Coronary artery (tissue), 2 donors: ENCODE measurements around the gene SEC31B.

Experiments used
- DNase-seq: peaks from one replicate; pipeline ENCODE4 v3.0.0-alpha.2; 2017; ENCODE audit warnings: low spot score
- H3K27ac ChIP-seq, 2 donors: fragments of 200-600 bp; sonication (generic); one replicate each; pipeline ENCODE4 v1.5.1; 2016 to 2019
- H3K4me3 ChIP-seq: fragments of 200-600 bp; sonication (generic); 2 replicates; pipeline ENCODE4 v1.5.1; 2016; ENCODE audit warnings: mild to moderate bottlenecking, moderate library complexity
- TF ChIP-seq, protein P1 (sequence below): fragments of 200-600 bp; sonication (generic); IDR thresholded peaks from one replicate; pipeline ENCODE4 v1.5.1; 2019; ENCODE audit warnings: antibody characterized with exemption

The SEC31B gene

DNA sequence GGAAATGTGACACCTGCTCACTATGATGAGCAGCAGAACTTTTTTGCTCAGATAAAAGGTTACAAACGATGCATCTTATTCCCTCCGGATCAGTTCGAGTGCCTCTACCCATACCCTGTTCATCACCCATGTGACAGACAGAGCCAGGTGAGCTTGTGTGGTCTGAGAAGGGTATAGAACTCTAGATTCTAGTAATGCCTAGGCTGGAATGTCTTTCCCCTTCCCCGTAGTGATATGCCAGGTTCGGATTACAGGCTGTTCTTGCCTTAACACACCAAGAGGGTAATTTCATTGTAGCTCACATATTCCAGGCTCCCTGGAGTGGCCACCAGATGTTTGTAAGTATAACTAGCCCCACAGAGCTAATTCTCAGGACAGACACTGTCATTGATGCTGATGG lies 25.3 kb upstream of the SEC31B start:
- TF ChIP-seq, protein P1, sequence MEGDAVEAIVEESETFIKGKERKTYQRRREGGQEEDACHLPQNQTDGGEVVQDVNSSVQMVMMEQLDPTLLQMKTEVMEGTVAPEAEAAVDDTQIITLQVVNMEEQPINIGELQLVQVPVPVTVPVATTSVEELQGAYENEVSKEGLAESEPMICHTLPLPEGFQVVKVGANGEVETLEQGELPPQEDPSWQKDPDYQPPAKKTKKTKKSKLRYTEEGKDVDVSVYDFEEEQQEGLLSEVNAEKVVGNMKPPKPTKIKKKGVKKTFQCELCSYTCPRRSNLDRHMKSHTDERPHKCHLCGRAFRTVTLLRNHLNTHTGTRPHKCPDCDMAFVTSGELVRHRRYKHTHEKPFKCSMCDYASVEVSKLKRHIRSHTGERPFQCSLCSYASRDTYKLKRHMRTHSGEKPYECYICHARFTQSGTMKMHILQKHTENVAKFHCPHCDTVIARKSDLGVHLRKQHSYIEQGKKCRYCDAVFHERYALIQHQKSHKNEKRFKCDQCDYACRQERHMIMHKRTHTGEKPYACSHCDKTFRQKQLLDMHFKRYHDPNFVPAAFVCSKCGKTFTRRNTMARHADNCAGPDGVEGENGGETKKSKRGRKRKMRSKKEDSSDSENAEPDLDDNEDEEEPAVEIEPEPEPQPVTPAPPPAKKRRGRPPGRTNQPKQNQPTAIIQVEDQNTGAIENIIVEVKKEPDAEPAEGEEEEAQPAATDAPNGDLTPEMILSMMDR: no peak
- DNase-seq: no peak
- H3K4me3 ChIP-seq: no peak overlapping the region
- H3K27ac ChIP-seq: no peak overlapping the region

DNA sequence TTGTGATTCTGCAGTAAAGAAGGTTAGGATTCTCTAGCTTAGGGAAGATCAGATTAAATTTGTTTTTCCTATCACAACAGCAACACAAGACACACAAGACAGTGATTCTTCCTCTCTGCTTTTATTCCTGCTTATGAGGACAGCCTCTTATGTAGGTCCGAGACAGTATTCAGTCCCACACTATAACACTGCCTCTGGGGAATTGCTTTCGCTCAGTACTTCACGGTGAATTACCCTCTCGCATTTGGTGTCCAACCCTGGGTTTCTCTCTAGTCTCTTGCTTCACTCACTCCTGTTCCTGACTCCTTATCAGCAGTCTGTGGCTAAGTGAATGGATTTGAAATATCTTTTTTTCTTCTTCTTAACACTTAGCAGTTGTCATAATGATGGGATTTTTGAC lies 17.8 kb upstream of the SEC31B start:
- TF ChIP-seq, protein P1: no peak
- no peak overlapping the region for H3K27ac ChIP-seq
- no peak overlapping the region for H3K4me3 ChIP-seq
- DNase-seq: no peak

DNA sequence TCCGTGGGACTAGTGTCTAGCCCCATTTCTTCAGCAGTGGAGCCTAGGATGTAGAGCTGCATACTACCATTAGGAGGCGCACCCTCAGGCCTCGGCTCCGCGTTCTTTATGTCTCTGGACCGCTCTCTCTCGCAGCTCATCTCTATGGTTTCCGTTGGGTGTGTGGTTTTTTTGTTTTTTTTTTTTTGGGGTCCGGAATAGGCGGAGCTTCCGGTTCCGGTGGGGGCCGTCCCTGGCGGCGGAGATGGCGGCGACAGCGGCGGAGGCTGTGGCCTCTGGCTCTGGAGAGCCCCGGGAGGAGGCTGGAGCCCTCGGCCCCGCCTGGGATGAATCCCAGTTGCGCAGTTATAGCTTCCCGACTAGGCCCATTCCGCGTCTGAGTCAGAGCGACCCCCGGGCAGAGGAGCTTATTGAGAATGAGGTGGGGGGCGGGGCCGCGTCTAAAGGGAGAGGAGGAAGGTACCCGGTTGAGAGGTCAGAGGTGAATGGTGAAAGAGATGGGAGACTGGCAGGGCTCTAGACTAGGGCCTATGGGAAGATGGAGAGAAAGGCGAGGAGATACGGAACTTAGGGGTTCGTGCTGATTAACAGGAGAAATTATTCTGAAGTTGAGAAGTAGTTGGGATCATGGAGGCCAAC lies 16.2 kb upstream of the SEC31B start, which contains the start of gene HIF1AN:
TSS of gene HIF1AN (plus strand) at position 229 of the 639 bp plus-strand sequence. CDS start at position 245, 16 bp downstream.
- peak; percentile 88 for DNase-seq
- H3K27ac ChIP-seq: peak within 1 kb of the TSS; percentile 63 to 81
- TF ChIP-seq, protein P1: peak; percentile 81

DNA sequence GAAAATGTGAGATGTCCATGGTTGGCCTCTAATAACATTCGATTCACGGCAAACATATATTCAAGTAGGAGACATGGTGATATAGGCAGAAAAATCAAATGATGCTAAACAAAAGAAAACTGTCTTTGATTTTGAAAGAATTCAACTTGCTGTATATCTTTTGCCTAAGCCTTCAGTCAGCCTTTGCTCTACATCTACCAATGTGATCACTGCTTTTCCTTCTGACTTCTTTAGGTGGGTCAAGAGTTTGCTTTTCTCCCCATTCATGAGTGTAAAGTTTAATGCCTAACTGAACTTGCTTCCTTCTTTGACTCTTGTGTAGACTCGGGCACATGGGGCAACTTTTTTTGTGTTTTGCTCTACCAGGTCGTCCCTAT lies 15.7 kb upstream of the SEC31B start:
- TF ChIP-seq, protein P1: no peak
- Histone ChIP-seq H3K4me3 (peak overlapping the region; percentile 84), H3K27ac (peak overlapping the region; percentile 63 to 66)
- DNase-seq: no peak

More for the DNA sequence above, 16.2 kb upstream of the SEC31B start, which contains the start of gene HIF1AN:
- H3K4me3 ChIP-seq: peak within 1 kb of the TSS; percentile 84

GRCh38 chr10:100534726-100535125 lies 15.1 kb upstream of the SEC31B start:
- H3K27ac ChIP-seq: peak overlapping the region in 1 of 2 donors; percentile 66
- TF ChIP-seq, protein P1: no peak

GRCh38 chr10:100531761-100532160 lies 12.1 kb upstream of the SEC31B start:
- TF ChIP-seq, protein P1: no peak
- H3K4me3 ChIP-seq: no peak overlapping the region
- DNase-seq: no peak

More at GRCh38 chr10:100534726-100535125, 15.1 kb upstream of the SEC31B start:
- H3K4me3 ChIP-seq: peak overlapping the region; percentile 84
- DNase-seq: no peak

More at GRCh38 chr10:100531761-100532160, 12.1 kb upstream of the SEC31B start:
- H3K27ac ChIP-seq: no peak overlapping the region
